Lower leg skin (tissue), 3 donors: ENCODE measurements around the gene UBE2B.
"Not testable (repeated sequence)": the region's sequence is repeated elsewhere in the genome, so short reads cannot be mapped to it uniquely, and the experiment has no call there.

ENCODE experiments used
- CTCF ChIP-seq, 3 donors: fragments of 450-650 bp; IDR thresholded peaks; one replicate each; pipeline ENCODE4 v1.5.1; 2016; ENCODE audit warnings: antibody characterized with exemption in 3 of 3, mild to moderate bottlenecking in 3 of 3, moderate library complexity in 2 of 3
- POLR2A ChIP-seq, 2 donors: fragments of 450-650 bp; IDR thresholded peaks; one replicate each; pipeline ENCODE4 v1.6.1; 2016 to 2017; ENCODE audit warnings: antibody characterized with exemption in 2 of 2, mild to moderate bottlenecking in 1 of 2, moderate library complexity in 1 of 2

- not testable (repeated sequence) for TF ChIP-seq CTCF, POLR2A (IDR thresholded peaks at IDR 0.05)
These were observed 27.9 kb upstream of the UBE2B start for GRCh38 chr5:134343500-134343899.
